Measurements from ENCODE around the gene CDH4.

The CDH4 gene

DNA sequence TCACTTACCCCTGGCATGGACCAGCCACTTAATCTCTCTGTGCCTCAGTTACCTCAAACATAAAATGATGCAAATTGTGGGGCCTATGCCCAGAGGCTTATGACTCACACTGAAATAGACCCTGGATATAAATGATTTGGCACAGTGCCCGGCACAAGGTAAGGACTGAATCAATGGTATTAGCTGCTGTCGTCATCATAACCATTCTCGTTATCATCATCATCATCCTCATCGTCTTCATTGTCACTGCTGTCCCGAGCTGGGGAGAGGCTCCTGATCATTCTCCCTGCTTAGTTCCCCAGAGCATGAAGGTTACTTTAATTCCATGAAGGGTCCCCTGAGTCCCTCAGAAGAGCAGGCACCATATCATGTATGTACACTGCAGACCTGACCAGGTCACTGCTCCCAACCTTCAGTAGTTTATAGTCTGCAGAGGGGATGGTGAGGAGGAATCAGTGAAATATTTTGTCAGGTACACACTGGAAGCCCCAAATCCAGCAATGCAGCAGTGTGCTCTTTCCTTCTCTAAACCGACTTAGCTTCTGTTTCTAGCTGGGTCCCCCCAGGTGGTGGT is 664.3 kb downstream of the CDH4 start:
- Histone ChIP-seq H3K36me3 (ENCODE audit: control insufficient read depth in 1 of 2, insufficient read depth in 2 of 2, low read length in 2 of 2) (no peaks in the 10 kb centered on the region), H3K9ac (ENCODE audit: low read depth in 1 of 2, low read length in 2 of 2) (no peak overlapping the region), H3K27me3 (ENCODE audit: control insufficient read depth in 1 of 2, insufficient read depth in 2 of 2, low read length in 2 of 2) (no peaks in the 10 kb centered on the region), H3K4me3 (ENCODE audit: low read depth in 1 of 2, low read length in 2 of 2) (no peak overlapping the region), H3K4me1 (ENCODE audit: control insufficient read depth in 1 of 2, insufficient read depth in 2 of 2, low read length in 2 of 2) (no peaks in the 10 kb centered on the region), H3K9me3 (ENCODE audit: control insufficient read depth in 1 of 2, low read length in 2 of 2) (peaks cover 8 to 15% of the 10 kb centered on the region in 2 donors), H3K27ac (ENCODE audit: low read depth, low read length) (no peak overlapping the region)

DNA sequence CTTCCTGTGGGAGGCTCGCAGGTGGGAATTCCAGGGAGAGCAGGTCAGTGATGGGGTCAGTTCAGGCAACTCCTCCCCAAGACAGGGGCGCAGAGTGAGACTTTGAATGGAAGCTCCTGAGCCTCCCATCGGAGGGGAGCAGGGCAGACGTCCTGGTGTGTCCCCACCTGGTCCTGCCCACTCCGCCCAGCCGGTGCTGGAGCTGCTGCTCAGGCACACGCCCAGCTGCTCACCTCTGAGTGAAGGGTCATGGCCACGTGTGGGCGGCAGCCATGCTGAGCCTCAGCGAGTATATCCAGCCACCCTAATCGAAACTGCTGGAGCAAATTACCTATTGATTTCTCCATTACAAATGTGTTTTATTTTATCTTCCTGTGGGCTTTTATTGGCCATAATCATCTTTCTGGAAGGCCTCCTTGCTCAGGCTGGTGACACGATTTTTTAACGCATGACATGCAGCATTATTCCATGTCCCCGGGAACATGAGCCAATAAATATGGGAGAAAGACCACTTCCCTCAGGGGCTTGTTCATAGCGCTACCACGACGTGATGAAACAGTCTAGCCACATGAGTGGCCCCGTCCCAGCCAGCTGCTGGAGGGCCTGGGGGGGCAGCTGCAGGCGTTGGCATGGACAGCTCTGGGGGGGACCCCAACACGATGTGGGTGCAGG is 665.5 kb downstream of the CDH4 start:
- H3K9me3 ChIP-seq (ENCODE audit: control insufficient read depth in 1 of 2, low read length in 2 of 2) = peaks cover 8 to 15% of the 10 kb centered on the region in 2 donors
- H3K36me3 ChIP-seq (ENCODE audit: control insufficient read depth in 1 of 2, insufficient read depth in 2 of 2, low read length in 2 of 2) = no peaks in the 10 kb centered on the region
- no peak overlapping the region for H3K27ac ChIP-seq (ENCODE audit: low read depth, low read length)
- no peak overlapping the region for H3K9ac ChIP-seq (ENCODE audit: low read depth in 1 of 2, low read length in 2 of 2)
- H3K4me3 ChIP-seq (ENCODE audit: low read depth in 1 of 2, low read length in 2 of 2) = no peak overlapping the region
- H3K4me1 ChIP-seq (ENCODE audit: control insufficient read depth in 1 of 2, insufficient read depth in 2 of 2, low read length in 2 of 2) = no peaks in the 10 kb centered on the region
- no peaks in the 10 kb centered on the region for H3K27me3 ChIP-seq (ENCODE audit: control insufficient read depth in 1 of 2, insufficient read depth in 2 of 2, low read length in 2 of 2)

DNA sequence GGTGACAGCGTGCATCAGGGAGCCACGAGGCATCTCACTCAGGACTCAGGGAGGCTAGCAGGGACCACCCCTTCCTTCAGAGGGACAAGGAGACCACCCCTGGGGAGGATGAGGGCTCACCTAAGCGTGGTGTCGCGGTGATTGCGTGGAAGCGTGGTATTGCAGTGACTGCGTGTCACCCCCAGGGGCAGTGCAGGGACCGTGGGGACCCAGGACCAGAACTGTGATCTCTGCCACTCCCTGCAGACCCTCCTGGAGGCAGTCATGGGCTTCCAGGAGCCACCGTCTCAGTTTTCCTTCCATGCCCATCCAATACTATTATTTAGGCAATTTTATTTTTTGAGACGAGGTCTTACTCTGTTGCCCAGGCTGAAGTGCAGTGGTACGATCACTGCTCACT is 666.5 kb downstream of the CDH4 start:
- Histone ChIP-seq H3K36me3 (ENCODE audit: control insufficient read depth in 1 of 2, insufficient read depth in 2 of 2, low read length in 2 of 2) (no peaks in the 10 kb centered on the region), H3K9me3 (ENCODE audit: control insufficient read depth in 1 of 2, low read length in 2 of 2) (peaks cover 8 to 15% of the 10 kb centered on the region in 2 donors), H3K4me3 (ENCODE audit: low read depth in 1 of 2, low read length in 2 of 2) (no peak overlapping the region), H3K27me3 (ENCODE audit: control insufficient read depth in 1 of 2, insufficient read depth in 2 of 2, low read length in 2 of 2) (no peaks in the 10 kb centered on the region), H3K9ac (ENCODE audit: low read depth in 1 of 2, low read length in 2 of 2) (no peak overlapping the region), H3K27ac (ENCODE audit: low read depth, low read length) (no peak overlapping the region), H3K4me1 (ENCODE audit: control insufficient read depth in 1 of 2, insufficient read depth in 2 of 2, low read length in 2 of 2) (no peaks in the 10 kb centered on the region)

DNA sequence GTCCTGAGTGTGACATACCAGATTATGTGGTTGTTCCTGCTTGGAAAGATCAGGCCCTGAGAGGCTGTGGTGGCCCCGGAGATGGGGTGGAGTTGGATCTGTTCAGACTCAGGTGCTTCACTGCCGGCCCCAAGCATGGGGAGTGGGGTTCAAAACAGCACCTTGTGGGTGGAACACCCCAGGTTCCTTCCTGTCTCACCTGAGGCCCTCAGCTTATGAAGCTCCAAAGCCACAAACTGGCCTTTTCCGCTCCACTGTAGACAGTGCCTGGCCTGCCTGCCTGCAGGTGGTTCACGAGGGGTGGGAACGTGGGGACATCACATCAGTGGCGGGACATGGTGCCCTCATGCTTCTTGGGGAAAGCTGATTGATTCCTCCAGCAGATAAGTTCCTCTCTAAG is 667.2 kb downstream of the CDH4 start:
- Histone ChIP-seq H3K27ac (ENCODE audit: low read depth, low read length) (no peak overlapping the region), H3K9ac (ENCODE audit: low read depth in 1 of 2, low read length in 2 of 2) (no peak overlapping the region), H3K27me3 (ENCODE audit: control insufficient read depth in 1 of 2, insufficient read depth in 2 of 2, low read length in 2 of 2) (no peaks in the 10 kb centered on the region), H3K36me3 (ENCODE audit: control insufficient read depth in 1 of 2, insufficient read depth in 2 of 2, low read length in 2 of 2) (no peaks in the 10 kb centered on the region), H3K9me3 (ENCODE audit: control insufficient read depth in 1 of 2, low read length in 2 of 2) (peaks cover 8 to 15% of the 10 kb centered on the region in 2 donors), H3K4me1 (ENCODE audit: control insufficient read depth in 1 of 2, insufficient read depth in 2 of 2, low read length in 2 of 2) (no peaks in the 10 kb centered on the region), H3K4me3 (ENCODE audit: low read depth in 1 of 2, low read length in 2 of 2) (no peak overlapping the region)

DNA sequence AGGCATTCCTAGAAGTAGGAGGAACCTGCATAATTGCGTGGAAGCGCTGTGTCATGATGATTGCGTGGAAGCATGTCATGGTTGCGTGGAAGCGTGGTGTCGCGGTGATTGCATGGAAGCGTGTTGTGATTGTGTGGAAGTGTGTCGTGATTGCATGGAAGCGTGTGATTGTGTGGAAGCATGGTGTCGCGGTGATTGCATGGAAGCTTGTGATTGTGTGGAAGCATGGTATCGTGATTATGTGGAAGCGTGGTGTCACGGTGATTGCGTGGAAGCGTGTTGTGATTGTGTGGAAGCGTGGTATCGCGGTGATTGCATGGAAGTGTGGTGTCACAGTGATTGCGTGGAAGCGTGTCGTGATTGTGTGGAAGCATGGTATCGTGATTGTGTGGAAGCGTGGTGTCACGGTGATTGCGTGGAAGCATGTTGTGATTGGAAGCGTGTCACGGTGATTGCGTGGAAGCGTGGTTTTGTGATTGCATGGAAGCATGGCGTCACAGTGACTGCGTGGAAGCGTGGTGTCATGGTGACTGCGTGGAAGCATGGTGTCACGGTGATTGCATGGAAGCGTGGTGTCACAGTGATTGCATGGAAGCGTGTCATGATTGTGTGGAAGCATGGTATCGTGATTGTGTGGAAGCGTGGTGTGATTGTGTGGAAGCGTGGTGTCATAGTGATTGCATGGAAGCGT is 667.8 kb downstream of the CDH4 start:
- Histone ChIP-seq H3K4me1 (ENCODE audit: control insufficient read depth in 1 of 2, insufficient read depth in 2 of 2, low read length in 2 of 2) (no peaks in the 10 kb centered on the region), H3K27ac (ENCODE audit: low read depth, low read length) (no peak overlapping the region), H3K9me3 (ENCODE audit: control insufficient read depth in 1 of 2, low read length in 2 of 2) (peaks cover 8 to 15% of the 10 kb centered on the region in 2 donors), H3K9ac (ENCODE audit: low read depth in 1 of 2, low read length in 2 of 2) (no peak overlapping the region), H3K27me3 (ENCODE audit: control insufficient read depth in 1 of 2, insufficient read depth in 2 of 2, low read length in 2 of 2) (no peaks in the 10 kb centered on the region), H3K4me3 (ENCODE audit: low read depth in 1 of 2, low read length in 2 of 2) (no peak overlapping the region), H3K36me3 (ENCODE audit: control insufficient read depth in 1 of 2, insufficient read depth in 2 of 2, low read length in 2 of 2) (no peaks in the 10 kb centered on the region)

DNA sequence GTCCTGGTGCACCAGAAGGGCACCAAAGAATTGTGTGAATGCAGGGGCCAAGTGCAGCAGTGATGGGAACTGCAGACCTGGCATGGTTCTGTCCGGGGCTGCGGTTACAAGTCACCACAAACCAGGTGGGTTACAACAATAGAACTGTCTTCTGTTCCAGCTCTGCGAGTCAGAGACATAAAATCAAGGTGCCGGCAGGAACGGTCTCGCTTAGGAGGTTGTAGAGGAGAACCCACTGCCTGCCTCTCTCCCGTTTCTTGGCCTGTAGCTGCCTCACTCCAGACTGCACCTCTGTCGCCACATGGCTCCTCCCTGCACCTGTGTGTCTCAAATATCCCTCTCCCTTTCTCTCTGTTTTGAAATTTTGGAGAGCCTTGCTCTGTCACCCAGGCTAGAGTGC is 670.4 kb downstream of the CDH4 start:
- Histone ChIP-seq H3K4me1 (ENCODE audit: control insufficient read depth in 1 of 2, insufficient read depth in 2 of 2, low read length in 2 of 2) (no peaks in the 10 kb centered on the region), H3K36me3 (ENCODE audit: control insufficient read depth in 1 of 2, insufficient read depth in 2 of 2, low read length in 2 of 2) (no peaks in the 10 kb centered on the region), H3K27me3 (ENCODE audit: control insufficient read depth in 1 of 2, insufficient read depth in 2 of 2, low read length in 2 of 2) (no peaks in the 10 kb centered on the region), H3K9ac (ENCODE audit: low read depth in 1 of 2, low read length in 2 of 2) (no peak overlapping the region), H3K4me3 (ENCODE audit: low read depth in 1 of 2, low read length in 2 of 2) (no peak overlapping the region), H3K9me3 (ENCODE audit: control insufficient read depth in 1 of 2, low read length in 2 of 2) (peaks cover 8 to 15% of the 10 kb centered on the region in 2 donors), H3K27ac (ENCODE audit: low read depth, low read length) (no peak overlapping the region)

DNA sequence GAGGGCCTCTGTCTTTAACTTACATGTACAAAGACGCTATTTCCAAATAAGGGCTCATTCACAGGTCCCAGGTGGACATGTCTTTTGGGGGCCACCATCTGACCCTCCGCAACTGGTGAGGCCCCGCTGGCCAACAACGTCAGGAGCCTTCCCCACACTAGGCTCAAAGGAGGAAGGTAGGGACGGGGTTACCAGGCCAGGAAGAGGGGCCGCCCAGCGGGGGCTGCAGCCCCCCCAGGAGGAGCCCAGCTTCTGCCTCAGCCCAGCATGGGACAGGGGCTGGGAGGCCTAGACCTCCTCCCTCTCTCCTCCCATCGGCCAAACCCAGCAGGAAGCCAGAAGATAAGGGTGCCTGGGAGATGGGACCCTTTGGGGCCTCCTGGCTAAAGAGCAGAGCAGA is 670.9 kb downstream of the CDH4 start:
- H3K4me1 ChIP-seq (ENCODE audit: control insufficient read depth in 1 of 2, insufficient read depth in 2 of 2, low read length in 2 of 2) = no peaks in the 10 kb centered on the region
- peaks cover 8 to 15% of the 10 kb centered on the region in 2 donors for H3K9me3 ChIP-seq (ENCODE audit: control insufficient read depth in 1 of 2, low read length in 2 of 2)
- no peak overlapping the region for H3K9ac ChIP-seq (ENCODE audit: low read depth in 1 of 2, low read length in 2 of 2)
- no peaks in the 10 kb centered on the region for H3K36me3 ChIP-seq (ENCODE audit: control insufficient read depth in 1 of 2, insufficient read depth in 2 of 2, low read length in 2 of 2)
- no peak overlapping the region for H3K4me3 ChIP-seq (ENCODE audit: low read depth in 1 of 2, low read length in 2 of 2)
- H3K27me3 ChIP-seq (ENCODE audit: control insufficient read depth in 1 of 2, insufficient read depth in 2 of 2, low read length in 2 of 2) = no peaks in the 10 kb centered on the region
- H3K27ac ChIP-seq (ENCODE audit: low read depth, low read length) = no peak overlapping the region

DNA sequence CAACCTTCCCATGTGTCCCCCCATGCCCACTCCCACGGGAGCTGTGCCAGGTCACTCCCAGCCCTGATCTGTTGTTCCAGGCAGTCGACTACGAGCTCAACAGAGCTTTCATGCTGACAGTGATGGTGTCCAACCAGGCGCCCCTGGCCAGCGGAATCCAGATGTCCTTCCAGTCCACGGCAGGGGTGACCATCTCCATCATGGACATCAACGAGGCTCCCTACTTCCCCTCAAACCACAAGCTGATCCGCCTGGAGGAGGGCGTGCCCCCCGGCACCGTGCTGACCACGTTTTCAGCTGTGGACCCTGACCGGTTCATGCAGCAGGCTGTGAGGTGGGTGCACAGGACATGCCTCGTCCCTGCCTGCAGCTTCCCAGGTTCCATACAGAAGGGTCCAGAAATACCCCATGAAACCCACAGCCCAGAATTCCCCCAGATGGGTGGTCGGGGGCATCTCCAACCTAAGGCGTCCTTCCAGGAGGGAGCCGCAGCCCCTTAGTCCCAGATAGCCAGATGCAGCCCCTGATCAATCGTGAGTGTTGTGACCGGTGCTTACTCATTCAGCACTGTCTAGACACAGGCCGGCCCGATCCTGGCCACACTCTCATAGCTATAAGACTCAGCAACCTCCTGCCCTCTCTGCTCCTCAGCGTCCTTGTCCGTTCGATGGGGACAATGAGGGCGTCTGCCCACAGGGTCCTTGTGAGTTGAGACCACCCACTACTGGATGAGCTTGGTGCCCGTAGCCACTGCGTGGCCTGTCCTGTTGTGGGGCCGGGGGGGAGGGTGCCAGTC is 671.5 kb downstream of the CDH4 start:
- H3K4me1 ChIP-seq (ENCODE audit: control insufficient read depth in 1 of 2, insufficient read depth in 2 of 2, low read length in 2 of 2) = no peaks in the 10 kb centered on the region
- no peak overlapping the region for H3K4me3 ChIP-seq (ENCODE audit: low read depth in 1 of 2, low read length in 2 of 2)
- no peaks in the 10 kb centered on the region for H3K27me3 ChIP-seq (ENCODE audit: control insufficient read depth in 1 of 2, insufficient read depth in 2 of 2, low read length in 2 of 2)
- peaks cover 8 to 15% of the 10 kb centered on the region in 2 donors for H3K9me3 ChIP-seq (ENCODE audit: control insufficient read depth in 1 of 2, low read length in 2 of 2)
- H3K27ac ChIP-seq (ENCODE audit: low read depth, low read length) = no peak overlapping the region
- no peaks in the 10 kb centered on the region for H3K36me3 ChIP-seq (ENCODE audit: control insufficient read depth in 1 of 2, insufficient read depth in 2 of 2, low read length in 2 of 2)
- no peak overlapping the region for H3K9ac ChIP-seq (ENCODE audit: low read depth in 1 of 2, low read length in 2 of 2)

DNA sequence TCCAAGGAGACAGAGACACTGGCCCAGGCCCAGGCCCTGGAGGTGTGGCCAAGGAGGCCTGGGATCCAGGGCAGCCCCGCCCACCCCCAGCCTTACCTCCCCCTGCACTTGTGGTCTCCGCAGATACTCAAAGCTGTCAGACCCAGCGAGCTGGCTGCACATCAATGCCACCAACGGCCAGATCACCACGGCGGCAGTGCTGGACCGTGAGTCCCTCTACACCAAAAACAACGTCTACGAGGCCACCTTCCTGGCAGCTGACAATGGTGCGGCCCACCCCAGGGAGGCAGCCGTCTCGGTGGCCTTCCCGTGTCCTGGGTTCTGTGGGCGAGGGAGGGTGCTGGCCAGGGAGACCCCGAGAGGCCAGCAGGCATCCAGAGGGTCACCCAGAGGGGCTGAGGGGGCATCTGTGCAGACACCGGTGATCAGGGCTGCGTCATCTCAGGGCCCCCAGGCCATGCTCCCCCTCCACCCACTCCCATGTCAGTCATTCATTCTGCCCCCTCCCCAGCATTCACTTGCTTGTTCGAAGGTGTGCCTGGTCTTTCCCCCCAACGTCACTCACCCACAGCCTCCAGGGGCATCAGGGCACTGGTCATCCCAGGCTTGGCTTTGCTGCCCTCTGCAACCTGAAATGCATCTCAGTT is 672.3 kb downstream of the CDH4 start:
- Histone ChIP-seq H3K27ac (ENCODE audit: low read depth, low read length) (no peak overlapping the region), H3K4me3 (ENCODE audit: low read depth in 1 of 2, low read length in 2 of 2) (no peak overlapping the region), H3K9ac (ENCODE audit: low read depth in 1 of 2, low read length in 2 of 2) (no peak overlapping the region), H3K36me3 (ENCODE audit: control insufficient read depth in 1 of 2, insufficient read depth in 2 of 2, low read length in 2 of 2) (no peaks in the 10 kb centered on the region), H3K4me1 (ENCODE audit: control insufficient read depth in 1 of 2, insufficient read depth in 2 of 2, low read length in 2 of 2) (no peaks in the 10 kb centered on the region), H3K27me3 (ENCODE audit: control insufficient read depth in 1 of 2, insufficient read depth in 2 of 2, low read length in 2 of 2) (no peaks in the 10 kb centered on the region), H3K9me3 (ENCODE audit: control insufficient read depth in 1 of 2, low read length in 2 of 2) (peaks cover 6 to 15% of the 10 kb centered on the region in 2 donors)
